GM19452 (cell line): Measurements from ENCODE around the gene POLR2J2.
A peak's percentile ranks its signal among the peaks of the same experiment; 100 is the strongest.
"Not testable (repeated sequence)": the region's sequence is repeated elsewhere in the genome, so short reads cannot be mapped to it uniquely, and the experiment has no call there.

ENCODE experiments used
- ATAC-seq: cut with Tn5 transposase; IDR thresholded peaks from one replicate; pipeline ENCODE4 v1.9.1; 2021; ENCODE audit not compliant: unreplicated experiment

POLR2J2 gene

GRCh38 chr7:102673447-102674067 is 2.1 kb upstream of the POLR2J2 start:
- ATAC-seq, result not testable (repeated sequence)

DNA sequence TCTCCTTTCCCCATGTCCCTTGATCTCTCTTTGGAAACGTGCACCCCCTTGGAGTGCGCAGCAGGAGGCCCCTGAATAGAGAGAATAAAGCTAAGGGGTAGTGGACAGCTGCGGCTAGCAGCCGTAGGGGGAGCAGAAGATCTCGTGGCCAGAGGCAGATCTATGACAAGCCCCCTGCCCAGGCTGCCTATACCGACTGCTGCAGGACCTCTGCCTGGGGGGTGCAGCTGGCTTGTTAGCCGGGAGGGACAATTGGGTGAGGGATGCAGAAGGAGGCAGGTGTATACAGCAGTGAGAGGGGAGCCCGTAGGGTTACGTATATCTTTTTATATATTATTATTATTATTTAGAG is 469 bp upstream of the POLR2J2 start:
- peak; percentile 35 for ATAC-seq

DNA sequence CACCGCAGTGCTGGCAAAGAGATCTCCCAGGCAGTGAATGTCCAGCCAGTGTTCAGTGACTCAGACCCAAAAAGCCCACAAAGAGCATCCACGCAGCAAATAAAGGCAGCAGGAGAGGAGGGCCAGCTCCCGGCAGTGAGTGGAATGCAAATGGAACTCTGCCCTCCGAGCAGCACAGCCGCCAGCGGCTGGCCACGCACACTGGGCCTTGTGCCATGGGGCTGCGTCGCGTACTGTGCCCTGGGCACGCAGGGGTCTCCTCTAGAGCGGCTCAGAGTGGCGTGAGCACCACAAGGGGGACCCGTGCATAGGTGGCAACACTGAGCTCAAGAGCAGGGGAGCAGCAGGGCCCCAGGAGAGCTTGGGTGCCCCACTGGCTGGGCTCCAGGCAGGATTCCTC is 3.9 kb downstream of the POLR2J2 start:
- not testable (repeated sequence) for ATAC-seq

- not testable (repeated sequence) for ATAC-seq
Measured at GRCh38 chr7:102666850-102667249, 4.6 kb downstream of the POLR2J2 start.

DNA sequence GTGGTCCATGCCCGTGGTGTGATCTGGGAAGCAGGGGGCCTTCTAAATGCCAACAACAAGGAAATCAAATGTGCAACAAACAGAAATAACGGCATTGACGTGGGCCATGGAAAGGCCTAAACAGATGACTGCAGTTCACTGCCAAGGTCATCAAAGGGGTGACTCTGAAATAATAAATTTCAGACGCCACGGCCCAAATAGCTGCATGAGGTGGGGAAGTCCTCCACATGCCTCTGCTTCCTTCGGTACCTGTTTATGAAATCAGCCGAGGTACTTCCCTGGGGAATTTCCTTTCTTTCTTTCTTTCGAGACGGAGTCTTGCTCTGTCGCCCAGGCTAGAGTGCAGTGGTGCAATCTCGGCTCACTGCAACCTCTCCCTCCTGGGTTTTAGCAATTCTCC is 6.7 kb downstream of the POLR2J2 start:
- not testable (repeated sequence) for ATAC-seq

DNA sequence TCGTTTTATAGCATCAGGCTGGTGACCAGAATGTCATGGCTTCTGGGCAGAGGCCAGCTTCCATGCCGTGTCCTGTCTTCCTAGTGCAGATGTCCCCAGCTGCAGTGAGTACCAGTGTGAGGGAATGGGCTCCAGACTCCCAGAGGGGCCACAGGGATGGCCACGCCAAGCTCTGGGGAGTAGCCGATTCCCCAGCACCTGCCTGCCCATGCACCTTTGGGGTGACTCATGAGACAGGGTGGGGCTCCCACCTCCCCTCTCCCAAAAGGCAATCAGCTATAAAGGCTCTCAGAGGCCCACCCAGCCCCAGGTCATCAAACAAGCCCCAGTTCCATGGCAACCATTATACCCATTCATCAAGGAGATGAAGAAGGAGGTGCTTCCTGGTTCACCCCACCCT is 21.5 kb downstream of the POLR2J2 start, which contains the start of gene SPDYE2B:
TSS of gene SPDYE2B (plus strand) at position 396 of the 400 bp plus-strand sequence. CDS start 2,030 bp downstream, outside the sequence.
- ATAC-seq, result not testable (repeated sequence)

- not testable (repeated sequence) for ATAC-seq
Measured at GRCh38 chr7:102647813-102648212, 23.6 kb downstream of the POLR2J2 start.

DNA sequence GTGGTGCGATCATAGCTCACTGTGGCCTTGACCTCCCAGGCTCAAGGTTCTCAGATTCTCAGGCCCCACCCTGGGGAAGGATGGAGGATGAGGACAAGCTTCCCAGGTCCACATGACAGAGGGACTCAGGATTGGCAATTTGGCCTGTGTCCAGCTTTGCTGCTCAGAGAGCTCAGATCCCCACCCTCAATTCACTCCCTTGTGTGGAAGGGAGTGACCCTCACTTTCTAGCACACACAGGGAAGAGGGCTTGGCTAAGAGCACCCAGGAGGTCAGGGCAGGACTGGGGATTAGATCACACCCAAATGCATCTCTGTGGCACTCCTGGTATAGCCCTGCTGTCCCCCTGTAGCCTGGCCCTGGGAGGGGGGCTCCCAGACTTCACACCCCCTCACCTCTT is 28.1 kb downstream of the POLR2J2 start:
- ATAC-seq, result not testable (repeated sequence)

- not testable (repeated sequence) for ATAC-seq
Measured at GRCh38 chr7:102642691-102643090, 28.8 kb downstream of the POLR2J2 start, which contains the start of gene UPK3BL1. TSS of gene UPK3BL1 (minus strand) at chr7:102642791. CDS start at chr7:102642741, 50 bp downstream.

GRCh38 chr7:102638848-102639247 is 32.6 kb downstream of the POLR2J2 start:
- ATAC-seq, result not testable (repeated sequence)

DNA sequence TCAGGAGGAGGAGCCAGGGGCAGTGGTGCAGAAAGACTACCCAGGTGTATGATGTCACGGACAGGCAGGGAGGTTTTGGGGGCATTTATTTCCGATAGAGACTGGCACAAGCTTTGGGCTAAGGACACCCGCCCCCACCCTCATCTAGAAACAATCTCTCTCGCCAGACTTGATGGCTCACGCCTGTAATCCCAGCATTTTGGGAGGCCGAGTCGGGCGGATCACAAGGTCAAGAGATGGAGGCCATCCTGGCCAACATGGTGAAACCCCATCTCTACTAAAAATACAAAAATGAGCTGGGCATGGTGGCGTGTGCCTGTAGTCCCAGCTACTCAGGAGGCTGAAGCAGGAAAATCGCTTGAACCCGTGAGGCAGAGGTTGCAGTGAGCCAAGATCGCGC is 34.5 kb downstream of the POLR2J2 start:
- ATAC-seq, result not testable (repeated sequence)

DNA sequence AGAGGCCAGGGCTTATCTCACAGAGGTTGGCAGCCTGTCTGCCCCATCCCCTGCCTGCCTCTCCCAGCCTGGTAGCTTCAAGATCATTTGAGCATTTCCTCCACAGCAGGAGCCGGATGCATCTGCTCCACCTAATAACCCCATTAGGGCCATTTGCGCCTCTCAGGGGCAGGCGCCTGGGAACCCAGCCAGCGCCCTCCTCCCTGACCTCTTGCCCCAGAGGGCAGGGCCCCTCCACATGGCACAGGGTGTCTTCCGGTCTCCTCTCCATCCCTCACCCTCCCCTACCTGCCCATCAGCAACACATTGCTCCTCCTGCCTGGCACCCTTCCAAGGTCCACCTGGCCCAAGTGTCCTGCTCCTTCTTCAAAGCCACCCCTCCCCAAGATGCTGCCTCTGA is 36.1 kb downstream of the POLR2J2 start:
- not testable (repeated sequence) for ATAC-seq

DNA sequence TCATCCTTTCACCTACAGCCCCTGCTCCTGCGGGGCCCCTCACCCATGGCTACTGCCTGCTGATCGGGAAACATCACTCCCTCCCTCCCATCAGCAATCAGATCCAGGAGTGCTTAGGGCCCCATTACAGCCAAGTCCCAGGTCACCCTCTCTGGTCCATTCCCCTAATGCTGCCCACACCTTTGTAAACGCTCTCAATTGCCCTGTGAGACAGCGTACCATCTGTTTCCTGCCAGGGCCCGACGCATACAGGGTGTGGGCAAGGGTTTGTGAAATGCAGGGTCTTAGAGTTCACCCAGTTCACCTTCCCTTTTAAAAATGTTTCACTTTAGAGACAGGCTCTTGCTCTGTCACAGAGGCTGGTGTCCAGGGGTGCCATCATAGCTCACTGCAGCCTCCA is 37.2 kb downstream of the POLR2J2 start:
- ATAC-seq, result not testable (repeated sequence)

- ATAC-seq, result not testable (repeated sequence)
Measured at GRCh38 chr7:102630622-102631021, 40.8 kb downstream of the POLR2J2 start.

DNA sequence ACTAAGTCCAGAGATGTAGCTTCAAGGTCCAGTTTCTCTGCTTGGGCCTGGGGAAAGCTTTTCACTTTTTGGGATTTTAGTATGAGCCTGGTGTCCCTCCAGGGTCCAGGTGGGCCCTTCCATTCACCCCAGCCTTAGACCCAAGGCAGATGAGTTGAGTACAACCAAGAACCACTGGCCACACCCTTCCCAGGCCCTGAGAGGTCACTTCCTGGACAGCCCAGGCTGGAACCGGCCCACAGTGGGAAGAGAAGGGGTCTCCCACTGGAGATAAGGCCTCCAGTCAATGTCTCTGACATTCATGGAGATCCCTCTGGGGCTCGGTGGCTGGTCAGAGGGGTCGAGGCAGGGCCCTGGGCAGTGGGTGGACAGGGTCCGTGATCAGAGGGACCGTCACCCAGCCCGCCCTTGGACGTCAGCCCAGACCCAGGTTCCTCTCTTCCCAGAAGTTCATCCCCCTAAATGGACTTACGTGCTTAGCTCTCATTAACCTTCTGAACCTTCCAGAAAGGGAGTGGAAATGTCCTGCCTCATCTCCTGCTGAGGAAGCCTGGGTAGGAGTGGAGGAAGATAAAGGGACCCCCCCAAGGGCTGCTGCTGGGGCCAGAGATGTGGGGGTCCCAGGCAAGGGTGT is 44.1 kb downstream of the POLR2J2 start:
- not testable (repeated sequence) for ATAC-seq

DNA sequence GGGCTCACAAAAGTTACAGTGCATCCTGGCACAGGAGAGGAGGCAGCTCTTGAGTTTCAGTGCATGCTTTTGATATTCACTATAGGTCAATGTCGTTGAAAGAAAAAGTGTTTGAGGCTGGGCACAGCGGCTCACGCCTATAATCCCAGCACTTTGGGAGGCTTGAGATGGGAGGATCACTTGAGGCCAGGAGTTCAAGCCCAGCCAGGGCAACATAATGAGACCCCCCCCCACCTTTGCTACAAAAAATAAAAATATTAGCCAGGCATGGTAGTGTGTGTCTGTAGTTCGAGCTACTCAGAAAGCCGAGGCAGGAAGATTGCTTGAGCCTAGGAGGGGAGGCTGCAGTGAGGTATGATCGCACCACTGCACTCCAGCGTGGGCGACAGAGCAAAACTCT is 53.3 kb downstream of the POLR2J2 start:
- not testable (repeated sequence) for ATAC-seq

DNA sequence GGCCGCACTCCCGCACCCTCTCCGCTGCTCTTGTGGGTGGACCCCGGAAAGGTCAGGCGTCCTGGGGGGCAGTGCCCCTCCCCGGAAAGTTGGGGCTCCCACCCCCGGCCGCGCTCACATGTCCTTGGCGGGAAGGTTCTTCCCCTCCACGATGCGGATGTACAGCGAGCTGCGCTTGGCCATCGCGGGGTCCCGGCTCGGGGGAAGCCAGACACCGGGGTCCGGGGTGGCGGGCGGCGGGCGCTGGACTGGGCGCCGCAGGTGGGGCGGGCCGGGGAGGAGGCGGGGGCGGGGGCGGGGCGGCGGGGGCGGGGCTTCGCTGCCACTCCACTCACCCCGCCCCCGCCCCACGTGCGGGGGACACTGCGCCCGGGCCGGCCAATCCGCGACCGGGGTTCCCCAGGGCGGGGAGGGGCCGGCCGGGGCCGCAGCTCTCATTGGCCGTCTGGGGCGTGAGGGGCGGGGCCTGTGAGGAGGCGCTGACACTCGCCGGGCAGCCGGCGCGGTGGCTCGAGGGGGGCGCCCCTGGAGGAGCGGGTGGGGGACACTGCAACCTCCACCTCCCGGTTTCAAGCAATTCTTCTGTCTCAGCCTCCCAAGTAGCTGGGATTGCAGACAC is 54.8 kb downstream of the POLR2J2 start, which contains the start of gene RASA4:
TSS of gene RASA4 (minus strand) at position 250 of the 619 bp plus-strand sequence. CDS start at position 183, 67 bp downstream.
- peak; percentile 68 for ATAC-seq
